Trophoblast cell (in vitro differentiated cells and primary cell): Measurements from ENCODE around the gene LLGL1.

Experiments
- DNase-seq, 2 donors: peaks; one replicate each; pipeline ENCODE4 v3.0.0-alpha.2; 2016
- H2AFZ ChIP-seq: 2 replicates; pipeline ENCODE4 v1.6.1; 2013; ENCODE audit warnings: low read length, moderate library complexity, mild to moderate bottlenecking; ENCODE audit not compliant: insufficient read depth, poor library complexity
- H2AK5ac ChIP-seq: 2 replicates; pipeline ENCODE4 v1.6.1; 2013; ENCODE audit warnings: mild to moderate bottlenecking, low read length
- H2BK120ac ChIP-seq: 2 replicates; pipeline ENCODE4 v1.6.1; 2013; ENCODE audit warnings: low read length, mild to moderate bottlenecking, moderate library complexity; ENCODE audit not compliant: insufficient read depth, poor library complexity
- H2BK12ac ChIP-seq: 2 replicates; pipeline ENCODE4 v1.6.1; 2013; ENCODE audit warnings: mild to moderate bottlenecking, low read length, moderate library complexity
- H2BK5ac ChIP-seq: 2 replicates; pipeline ENCODE4 v1.6.1; 2013; ENCODE audit warnings: low read length, low read depth, moderate library complexity, mild to moderate bottlenecking; ENCODE audit not compliant: poor library complexity
- H3K14ac ChIP-seq: 2 replicates; pipeline ENCODE4 v1.6.1; 2013; ENCODE audit warnings: mild to moderate bottlenecking, low read length
- H3K18ac ChIP-seq: 2 replicates; pipeline ENCODE4 v1.6.1; 2013; ENCODE audit warnings: mild to moderate bottlenecking, low read length
- H3K23ac ChIP-seq: 2 replicates; pipeline ENCODE4 v1.6.1; 2013; ENCODE audit warnings: low read length
- H3K27ac ChIP-seq: 2 replicates; pipeline ENCODE4 v1.5.1; 2013; ENCODE audit warnings: low read depth, mild to moderate bottlenecking, inconsistent platforms, low read length, moderate library complexity
- H3K27me3 ChIP-seq: 2 replicates; pipeline ENCODE4 v1.6.1; 2013; ENCODE audit warnings: inconsistent platforms, mild to moderate bottlenecking, low read length, moderate library complexity; ENCODE audit not compliant: insufficient read depth
- H3K36me3 ChIP-seq, 2 experiments: 1 replicate in 1 of 2; 2 replicates in 1 of 2; pipeline ENCODE4 v1.6.1; 2013; ENCODE audit warnings: low read length in 2 of 2, mild to moderate bottlenecking in 2 of 2, moderate library complexity in 1 of 2; ENCODE audit not compliant: insufficient read depth in 2 of 2, control insufficient read depth in 1 of 2
- H3K4ac ChIP-seq: 2 replicates; pipeline ENCODE4 v1.6.1; 2013; ENCODE audit warnings: low read depth, mild to moderate bottlenecking, low read length, moderate library complexity
- H3K4me1 ChIP-seq, 2 experiments: 1 replicate in 1 of 2; 2 replicates in 1 of 2; pipeline ENCODE4 v1.6.1; 2013; ENCODE audit warnings: low read length in 2 of 2, mild to moderate bottlenecking in 2 of 2, moderate library complexity in 1 of 2; ENCODE audit not compliant: insufficient read depth in 2 of 2, control insufficient read depth in 1 of 2
- H3K4me2 ChIP-seq: 2 replicates; pipeline ENCODE4 v1.6.1; 2013; ENCODE audit warnings: inconsistent platforms, mild to moderate bottlenecking, low read length, moderate library complexity
- H3K4me3 ChIP-seq: 2 replicates; pipeline ENCODE4 v1.5.1; 2013; ENCODE audit warnings: mild to moderate bottlenecking, low read depth, low read length, inconsistent platforms
- H3K79me1 ChIP-seq: one replicate; pipeline ENCODE4 v1.6.1; 2013; ENCODE audit warnings: low read length
- H3K79me2 ChIP-seq: 2 replicates; pipeline ENCODE4 v1.6.1; 2013; ENCODE audit warnings: low read length, mild to moderate bottlenecking; ENCODE audit not compliant: control insufficient read depth, insufficient read depth, poor library complexity
- H3K9ac ChIP-seq: 2 replicates; pipeline ENCODE4 v1.6.1; 2013; ENCODE audit warnings: mild to moderate bottlenecking, low read length
- H3K9me3 ChIP-seq: 2 replicates; pipeline ENCODE4 v1.6.1; 2013; ENCODE audit warnings: low read depth, mild to moderate bottlenecking, control low read depth, inconsistent platforms, low read length; ENCODE audit not compliant: insufficient read depth
- H4K12ac ChIP-seq: 2 replicates; pipeline ENCODE4 v1.6.1; 2013; ENCODE audit warnings: low read depth, mild to moderate bottlenecking, low read length, moderate library complexity
- H4K8ac ChIP-seq: 2 replicates; pipeline ENCODE4 v1.6.1; 2013; ENCODE audit warnings: low read depth, mild to moderate bottlenecking, low read length, moderate library complexity
- H4K91ac ChIP-seq: one replicate; pipeline ENCODE4 v1.6.1; 2013; ENCODE audit warnings: low read depth, mild to moderate bottlenecking, low read length, moderate library complexity
- WGBS: extraction: QIAGEN DNeasy Blood & Tissue Kit; methylation state at CpG from one replicate; pipeline ENCODE4 v1.1.7; 2013; ENCODE audit warnings: missing lambda C conversion rate; ENCODE audit not compliant: insufficient read length, insufficient coverage; ENCODE audit errors: extremely low coverage; 5-methylcytosine and 5-hydroxymethylcytosine counted together

LLGL1 gene

DNA sequence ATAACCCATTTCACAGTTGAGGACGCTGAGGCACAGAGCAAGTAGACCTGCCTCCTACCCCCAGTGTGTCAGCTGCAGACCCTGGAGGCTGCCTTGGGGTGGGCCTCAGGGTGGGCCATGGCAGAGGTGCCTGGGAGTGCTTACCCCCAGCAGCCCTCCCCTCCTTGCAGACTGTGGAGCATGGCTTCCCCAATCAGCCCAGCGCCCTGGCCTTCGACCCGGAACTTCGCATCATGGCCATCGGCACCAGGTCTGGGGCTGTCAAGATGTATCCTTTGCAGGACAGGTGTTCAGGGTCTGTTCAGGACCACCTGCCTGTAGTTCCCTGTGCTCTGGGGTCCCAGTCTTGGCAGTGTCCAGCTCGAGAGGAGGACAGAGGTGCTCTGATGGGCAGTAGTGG, 4.3 kb downstream of the LLGL1 start:
- no peak for DNase-seq
- Histone ChIP-seq H2AFZ (no peak overlapping the region), H4K12ac (no peak overlapping the region), H2AK5ac (no peak overlapping the region), H3K4me3 (no peak overlapping the region), H2BK12ac (no peak overlapping the region), H4K8ac (no peak overlapping the region), H3K4ac (no peak overlapping the region), H3K36me3 (peaks cover 28% of the 10 kb centered on the region in 2 experiments), H3K4me2 (no peak overlapping the region), H3K4me1 (peaks cover 8 to 11% of the 10 kb centered on the region in 2 experiments), H3K9ac (no peak overlapping the region), H3K9me3 (no peaks in the 10 kb centered on the region), H4K91ac (no peak overlapping the region), H3K79me1 (peaks cover 11% of the 10 kb centered on the region), H3K27ac (no peak overlapping the region), H3K14ac (no peak overlapping the region), H2BK5ac (no peak overlapping the region), H3K23ac (no peak overlapping the region), H2BK120ac (no peak overlapping the region), H3K27me3 (no peaks in the 10 kb centered on the region), H3K18ac (no peak overlapping the region), H3K79me2 (peaks cover 10% of the 10 kb centered on the region)
- WGBS, result no CpG with 5 or more reads among the region's 7 CpGs

DNA sequence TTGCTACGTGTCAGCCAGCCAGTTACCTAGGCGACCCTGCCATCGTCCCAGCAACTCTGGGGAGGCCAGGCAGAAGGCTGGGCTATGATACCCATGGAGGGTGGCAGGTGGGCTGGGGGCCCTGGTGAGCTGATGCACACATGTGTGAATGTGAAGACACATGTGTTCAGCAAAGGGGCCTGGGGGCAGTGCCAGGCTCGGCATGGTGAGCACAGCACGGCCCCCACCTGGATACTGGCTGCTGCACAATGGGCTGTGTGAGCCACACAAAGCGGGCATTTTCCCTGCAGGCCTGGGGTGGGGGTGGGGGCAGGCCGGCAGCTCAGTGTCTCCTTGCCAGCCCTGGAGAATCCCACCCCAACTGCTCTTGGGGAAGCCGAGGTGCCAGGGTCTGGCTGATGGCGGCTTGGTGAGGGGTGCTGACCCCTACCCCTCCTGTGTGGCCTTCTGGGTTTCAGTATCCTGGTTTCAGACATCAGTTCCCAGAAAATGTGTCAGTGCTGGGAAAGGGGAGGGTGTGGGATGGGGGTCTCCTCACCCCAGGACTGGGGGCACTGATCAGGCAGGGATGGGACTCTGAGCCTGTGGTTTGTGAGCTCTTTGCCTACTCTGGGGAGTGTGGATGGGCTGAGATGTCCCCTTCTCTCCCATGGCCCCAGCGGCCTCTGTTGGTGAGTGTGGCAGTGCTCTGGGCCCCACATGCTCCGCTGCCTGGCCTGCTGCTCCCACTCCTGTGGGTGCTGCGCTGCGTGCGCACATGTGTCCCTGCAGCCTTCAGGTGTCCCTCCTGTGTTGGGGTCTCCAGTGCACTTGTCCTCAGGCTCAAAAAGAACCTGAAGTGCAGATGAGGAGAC, 5.1 kb downstream of the LLGL1 start:
- Histone ChIP-seq H3K27me3 (no peaks in the 10 kb centered on the region), H2AFZ (no peak overlapping the region), H3K36me3 (peaks cover 36% of the 10 kb centered on the region in 2 experiments), H4K8ac (no peak overlapping the region), H2BK5ac (no peak overlapping the region), H3K9me3 (no peaks in the 10 kb centered on the region), H3K14ac (no peak overlapping the region), H4K12ac (no peak overlapping the region), H3K4me2 (no peak overlapping the region), H3K9ac (no peak overlapping the region), H2BK120ac (no peak overlapping the region), H2AK5ac (no peak overlapping the region), H3K79me1 (peaks cover 7% of the 10 kb centered on the region), H3K18ac (no peak overlapping the region), H2BK12ac (no peak overlapping the region), H3K4me1 (peaks cover 5 to 8% of the 10 kb centered on the region in 2 experiments), H3K4me3 (no peak overlapping the region), H3K23ac (no peak overlapping the region), H3K4ac (no peak overlapping the region), H3K79me2 (peaks cover 7% of the 10 kb centered on the region), H4K91ac (no peak overlapping the region), H3K27ac (no peak overlapping the region)
- no CpG with 5 or more reads among the region's 14 CpGs for WGBS
- no peak for DNase-seq

- H3K14ac ChIP-seq, result no peak overlapping the region
- DNase-seq, result no peak
- H3K79me2 ChIP-seq, result peaks cover 3% of the 10 kb centered on the region
- no peak overlapping the region for H3K9ac ChIP-seq
- H3K36me3 ChIP-seq, result peaks cover 42% of the 10 kb centered on the region in 2 experiments
- H2AFZ ChIP-seq, result no peak overlapping the region
- H3K4me3 ChIP-seq, result no peak overlapping the region
- H3K27me3 ChIP-seq, result no peaks in the 10 kb centered on the region
- no peak overlapping the region for H4K12ac ChIP-seq
- no peak overlapping the region for H2BK120ac ChIP-seq
- no peak overlapping the region for H3K23ac ChIP-seq
- H2BK12ac ChIP-seq, result no peak overlapping the region
- H3K79me1 ChIP-seq, result peaks cover 3% of the 10 kb centered on the region
- H4K8ac ChIP-seq, result no peak overlapping the region
- peaks cover 4 to 8% of the 10 kb centered on the region in 2 experiments for H3K4me1 ChIP-seq
- H3K18ac ChIP-seq, result no peak overlapping the region
- no peak overlapping the region for H2AK5ac ChIP-seq
- no peaks in the 10 kb centered on the region for H3K9me3 ChIP-seq
- H4K91ac ChIP-seq, result no peak overlapping the region
- no peak overlapping the region for H3K4me2 ChIP-seq
- no peak overlapping the region for H3K27ac ChIP-seq
- H2BK5ac ChIP-seq, result no peak overlapping the region
- H3K4ac ChIP-seq, result no peak overlapping the region
- WGBS, result no CpG with 5 or more reads among the region's 9 CpGs
Observed at GRCh38 chr17:18231164-18231563, 5.7 kb downstream of the LLGL1 start.

DNA sequence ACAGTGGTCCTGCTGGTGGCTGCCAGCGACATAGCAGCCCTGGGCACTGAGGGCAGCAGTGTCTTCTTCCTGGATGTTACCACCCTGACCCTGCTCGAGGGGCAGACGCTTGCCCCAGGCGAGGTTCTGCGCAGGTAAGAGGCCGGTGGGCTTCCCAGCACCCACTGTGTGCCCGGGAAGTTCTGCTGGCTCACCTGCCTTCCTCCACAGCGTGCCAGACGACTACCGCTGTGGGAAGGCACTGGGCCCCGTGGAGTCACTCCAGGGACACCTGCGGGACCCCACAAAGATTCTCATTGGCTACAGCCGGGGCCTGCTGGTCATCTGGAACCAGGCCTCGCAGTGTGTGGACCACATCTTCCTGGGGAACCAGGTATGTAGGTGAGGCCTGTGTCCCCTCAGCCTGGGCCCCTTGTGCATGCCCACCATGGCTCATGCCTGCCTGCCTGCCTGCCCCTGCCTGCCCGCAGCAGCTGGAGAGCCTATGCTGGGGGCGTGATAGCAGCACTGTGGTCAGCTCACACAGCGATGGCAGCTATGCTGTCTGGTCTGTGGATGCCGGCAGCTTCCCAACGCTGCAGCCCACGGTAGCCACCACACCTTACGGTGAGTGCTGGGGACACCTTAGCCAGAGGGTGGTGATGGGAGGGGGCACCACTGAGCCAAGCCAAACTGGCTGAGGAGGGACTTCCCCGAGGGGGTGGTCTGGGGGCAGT, 8.5 kb downstream of the LLGL1 start:
- no peak overlapping the region for H4K12ac ChIP-seq
- DNase-seq, result no peak
- no peak overlapping the region for H3K4me2 ChIP-seq
- no peaks in the 10 kb centered on the region for H3K9me3 ChIP-seq
- H2BK5ac ChIP-seq, result no peak overlapping the region
- H3K27ac ChIP-seq, result no peak overlapping the region
- no peak overlapping the region for H2BK120ac ChIP-seq
- H3K4me1 ChIP-seq, result no peaks in the 10 kb centered on the region
- no peak overlapping the region for H3K4me3 ChIP-seq
- H2AFZ ChIP-seq, result no peak overlapping the region
- H4K91ac ChIP-seq, result no peak overlapping the region
- no peak overlapping the region for H2BK12ac ChIP-seq
- no peak overlapping the region for H3K14ac ChIP-seq
- no peak overlapping the region for H2AK5ac ChIP-seq
- H3K18ac ChIP-seq, result no peak overlapping the region
- no peak overlapping the region for H4K8ac ChIP-seq
- no peak overlapping the region for H3K9ac ChIP-seq
- no CpG with 5 or more reads among the region's 22 CpGs for WGBS
- H3K79me1 ChIP-seq, result no peaks in the 10 kb centered on the region
- H3K23ac ChIP-seq, result no peak overlapping the region
- no peaks in the 10 kb centered on the region for H3K27me3 ChIP-seq
- H3K36me3 ChIP-seq, result peaks cover 68% of the 10 kb centered on the region in 2 experiments
- no peaks in the 10 kb centered on the region for H3K79me2 ChIP-seq
- no peak overlapping the region for H3K4ac ChIP-seq
